Gastrocnemius medialis (tissue), 4 donors: ENCODE measurements around the gene ROBO1. TPM values are rescaled to one million over a fixed set of nuclear protein-coding genes. Genes with fewer than 3 reads are reported as not detected.
"Not testable (repeated sequence)": the region's sequence is repeated elsewhere in the genome, so short reads cannot be mapped to it uniquely, and the experiment has no call there.

Experiments
- ATAC-seq, 2 donors: fragments of 150-250 bp; one replicate each; pipeline ENCODE4 v1.9.1; 2016
- DNase-seq, 2 donors: peaks; one replicate each; pipeline ENCODE4 v3.0.0-alpha.2; 2019
- H3K27ac ChIP-seq, 4 donors: fragments of 200-600 bp; sonication (generic); 1 replicate in 1 of 4; 2 replicates in 3 of 4; pipeline ENCODE4 v1.5.1; 2016 to 2018; ENCODE audit warnings: mild to moderate bottlenecking in 2 of 4, moderate library complexity in 1 of 4
- H3K27me3 ChIP-seq, 3 donors: fragments of 200-600 bp; sonication (generic) in 2 of 3; 1 replicate in 1 of 3; 2 replicates in 2 of 3; pipeline versions ENCODE4 v1.5.1 to v1.6.0; 2016 to 2019; ENCODE audit warnings: mild to moderate bottlenecking in 1 of 3, moderate library complexity in 1 of 3
- H3K36me3 ChIP-seq, 2 donors: fragments of 200-600 bp; sonication (generic) in 1 of 2; one replicate each; pipeline ENCODE4 v1.5.1; 2017 to 2018
- H3K4me1 ChIP-seq, 2 donors: fragments of 200-600 bp; sonication (generic) in 1 of 2; one replicate each; pipeline ENCODE4 v1.5.1; 2016 to 2017; ENCODE audit warnings: mild to moderate bottlenecking in 2 of 2
- H3K4me3 ChIP-seq, 4 donors: fragments of 200-600 bp; sonication (generic) in 3 of 4; 1 replicate in 1 of 4; 2 replicates in 3 of 4; pipeline ENCODE4 v1.5.1; 2016 to 2019; ENCODE audit warnings: mild to moderate bottlenecking in 2 of 4
- H3K9me3 ChIP-seq, 3 donors: fragments of 200-600 bp; sonication (generic) in 2 of 3; 1 replicate in 1 of 3; 2 replicates in 2 of 3; pipeline ENCODE4 v1.5.1; 2016 to 2019
- CTCF ChIP-seq, 5 experiments: fragments of 450-650 bp in 3 of 5; fragments of 200-600 bp in 2 of 5; sonication (generic) in 2 of 5; IDR thresholded peaks in 4 of 5; conservative IDR thresholded peaks in 1 of 5; 1 replicate in 4 of 5; 2 replicates in 1 of 5; pipeline ENCODE4 v1.5.1; 2016 to 2019; ENCODE audit warnings: antibody characterized with exemption in 5 of 5, mild to moderate bottlenecking in 3 of 5, moderate library complexity in 3 of 5
- POLR2A ChIP-seq, 2 donors: fragments of 450-650 bp; IDR thresholded peaks; one replicate each; pipeline ENCODE4 v1.6.1; 2017; ENCODE audit warnings: antibody characterized with exemption in 2 of 2, mild to moderate bottlenecking in 2 of 2, moderate library complexity in 2 of 2
- in situ Hi-C, 4 donors: fragments of 200-750 bp; cut with MboI; loops; one replicate each; pipeline versions ENCODE4 v1.15.0 to v1.8.0; 2017; ENCODE audit warnings: low sequenced_read_pairs in 4 of 4
- intact Hi-C: fragments of 100-400 bp; cut with DNase I; formaldehyde crosslinking; loops from one replicate; pipeline ENCODE4 v1.15.1; 2023; ENCODE audit warnings: low total_unique reads
- total RNA-seq, 4 donors: library from RNA; depleted of rRNA; stranded (reverse); fragments of >200 nt; gene quantifications; one replicate each; pipeline versions ENCODE4 v1.1.0 to v1.2.3, GENCODE V29; 2016

ROBO1 gene
- total RNA-seq, 4 donors from 2014 or later = 4.2 to 16.0 (median 9.5) TPM

- Histone ChIP-seq H3K9me3 (no peaks in the 10 kb centered on the region), H3K27me3 (no peaks in the 10 kb centered on the region), H3K4me1 (no peaks in the 10 kb centered on the region), H3K36me3 (no peaks in the 10 kb centered on the region), H3K27ac (no peak overlapping the region), H3K4me3 (no peak overlapping the region)
- no peak for ATAC-seq
- intact Hi-C loops = no loop called here
- in situ Hi-C loops = no loop called here
- TF ChIP-seq CTCF (IDR thresholded peaks at IDR 0.05 in 4 of 5, conservative IDR thresholded peaks at IDR 0.05 in 1 of 5) (no peak), POLR2A (IDR thresholded peaks at IDR 0.05) (no peak)
- DNase-seq = peak; percentile 8 to 30
Observed at GRCh38 chr3:78728406-78729145, 1039.2 kb downstream of the ROBO1 start.

- Histone ChIP-seq H3K27ac (no peak overlapping the region), H3K4me1 (no peaks in the 10 kb centered on the region), H3K36me3 (no peaks in the 10 kb centered on the region), H3K9me3 (no peaks in the 10 kb centered on the region), H3K27me3 (no peaks in the 10 kb centered on the region), H3K4me3 (no peak overlapping the region)
- in situ Hi-C loops = no loop called here
- no peak for DNase-seq
- intact Hi-C loops = no loop called here
- no peak for TF ChIP-seq POLR2A (IDR thresholded peaks at IDR 0.05)
- no peak for TF ChIP-seq CTCF (IDR thresholded peaks at IDR 0.05 in 4 of 5, conservative IDR thresholded peaks at IDR 0.05 in 1 of 5)
- no peak for ATAC-seq
Observed at GRCh38 chr3:78726545-78726944, 1041.3 kb downstream of the ROBO1 start.

GRCh38 chr3:78725703-78726246, 1042.0 kb downstream of the ROBO1 start:
- Histone ChIP-seq H3K4me3 (no peak overlapping the region), H3K27me3 (no peaks in the 10 kb centered on the region), H3K36me3 (no peaks in the 10 kb centered on the region), H3K4me1 (no peaks in the 10 kb centered on the region), H3K27ac (no peak overlapping the region), H3K9me3 (no peaks in the 10 kb centered on the region)
- in situ Hi-C loops (no loop called here), intact Hi-C loops (no loop called here)
- TF ChIP-seq POLR2A (IDR thresholded peaks at IDR 0.05) (no peak), CTCF (IDR thresholded peaks at IDR 0.05 in 4 of 5, conservative IDR thresholded peaks at IDR 0.05 in 1 of 5) (no peak)
- DNase-seq = no peak
- no peak for ATAC-seq

- DNase-seq (no peak), ATAC-seq (no peak)
- Histone ChIP-seq H3K4me1 (no peaks in the 10 kb centered on the region), H3K9me3 (no peaks in the 10 kb centered on the region), H3K36me3 (no peaks in the 10 kb centered on the region), H3K27ac (no peak overlapping the region), H3K4me3 (no peak overlapping the region), H3K27me3 (no peaks in the 10 kb centered on the region)
- intact Hi-C loops = no loop called here
- no peak for TF ChIP-seq POLR2A (IDR thresholded peaks at IDR 0.05)
- TF ChIP-seq CTCF (IDR thresholded peaks at IDR 0.05 in 4 of 5, conservative IDR thresholded peaks at IDR 0.05 in 1 of 5) = no peak
- in situ Hi-C loops = no loop called here
Observed at GRCh38 chr3:78724859-78725258, 1042.9 kb downstream of the ROBO1 start.

GRCh38 chr3:78724364-78724763, 1043.4 kb downstream of the ROBO1 start:
- in situ Hi-C loops, H3K27me3 ChIP-seq, DNase-seq, H3K4me3 ChIP-seq, H3K27ac ChIP-seq, H3K9me3 ChIP-seq, ATAC-seq, intact Hi-C loops, H3K4me1 ChIP-seq, H3K36me3 ChIP-seq: not testable (repeated sequence)
